HuH-7 (cell line): ENCODE results near the gene PILRB.
"Not testable (repeated sequence)": the region's sequence is repeated elsewhere in the genome, so short reads cannot be mapped to it uniquely, and the experiment has no call there.

Source experiments
- DNase-seq: peaks from one replicate; pipeline ENCODE4 v3.0.0; 2011; ENCODE audit warnings: low spot score

PILRB gene

GRCh38 chr7:100376066-100376465 lies 18.1 kb downstream of the PILRB start:
- no peak for DNase-seq

- no peak for DNase-seq
These were observed 20.3 kb downstream of the PILRB start for GRCh38 chr7:100378114-100378755.

- no peak for DNase-seq
These were observed 22.3 kb downstream of the PILRB start for GRCh38 chr7:100380196-100380595.

- DNase-seq: not testable (repeated sequence)
These were observed 23.8 kb downstream of the PILRB start for GRCh38 chr7:100381531-100382233.

- DNase-seq: not testable (repeated sequence)
These were observed 24.4 kb downstream of the PILRB start for GRCh38 chr7:100382234-100382853.

GRCh38 chr7:100384628-100385294 lies 26.8 kb downstream of the PILRB start:
- no peak for DNase-seq

- DNase-seq: no peak
These were observed 29.0 kb downstream of the PILRB start for GRCh38 chr7:100386940-100387339.

- no peak for DNase-seq
These were observed 29.8 kb downstream of the PILRB start for GRCh38 chr7:100387695-100388094.

- DNase-seq: no peak
These were observed 31.6 kb downstream of the PILRB start for GRCh38 chr7:100389437-100390088.

- no peak for DNase-seq
These were observed 32.5 kb downstream of the PILRB start for GRCh38 chr7:100390286-100391009.

- no peak for DNase-seq
These were observed 35.5 kb downstream of the PILRB start for GRCh38 chr7:100393233-100393905.

- no peak for DNase-seq
These were observed 36.2 kb downstream of the PILRB start for GRCh38 chr7:100394077-100394476.

- no peak for DNase-seq
These were observed 38.6 kb downstream of the PILRB start for GRCh38 chr7:100396421-100396982.

GRCh38 chr7:100397315-100398081 lies 39.6 kb downstream of the PILRB start:
- no peak for DNase-seq

GRCh38 chr7:100398239-100398638 lies 40.3 kb downstream of the PILRB start:
- DNase-seq: no peak

- DNase-seq: no peak
These were observed 42.1 kb downstream of the PILRB start for GRCh38 chr7:100400041-100400440.

GRCh38 chr7:100400656-100401055 lies 42.7 kb downstream of the PILRB start:
- peak; percentile 46 for DNase-seq

GRCh38 chr7:100401811-100402210 lies 43.9 kb downstream of the PILRB start:
- DNase-seq: no peak

- no peak for DNase-seq
These were observed 44.3 kb downstream of the PILRB start for GRCh38 chr7:100402241-100402640.

- DNase-seq: no peak
These were observed 48.9 kb downstream of the PILRB start for GRCh38 chr7:100406767-100407166.
